Left ventricle myocardium inferior (tissue), 1 donor: ENCODE data around the gene FUNDC2. TPM values are rescaled to one million over a fixed set of nuclear protein-coding genes. Genes with fewer than 3 reads are reported as not detected.
A peak's percentile ranks its signal among the peaks of the same experiment; 100 is the strongest.

Experiments
- DNase-seq: peaks from one replicate; pipeline ENCODE4 v3.0.0-alpha.2; 2020
- H3K27ac ChIP-seq: fragments of 200-600 bp; replicated peaks from 2 replicates; pipeline ENCODE4 v1.8.0; 2021
- H3K27me3 ChIP-seq: fragments of 200-600 bp; 2 replicates; pipeline ENCODE4 v1.8.0; 2021; ENCODE audit warnings: low read depth
- H3K36me3 ChIP-seq: fragments of 200-600 bp; 2 replicates; pipeline ENCODE4 v1.8.0; 2021
- H3K4me1 ChIP-seq: fragments of 200-600 bp; 2 replicates; pipeline ENCODE4 v1.8.0; 2021
- H3K4me3 ChIP-seq: fragments of 200-600 bp; 2 replicates; pipeline ENCODE4 v1.8.0; 2021; ENCODE audit warnings: mild to moderate bottlenecking, moderate library complexity
- H3K9me3 ChIP-seq: fragments of 200-600 bp; replicated peaks from 2 replicates; pipeline ENCODE4 v1.8.0; 2021
- CTCF ChIP-seq: fragments of 200-600 bp; IDR thresholded peaks from 2 replicates; pipeline ENCODE4 v1.8.0; 2021; ENCODE audit warnings: antibody characterized with exemption, mild to moderate bottlenecking, borderline replicate concordance
- intact Hi-C: fragments of 100-400 bp; cut with micrococcal nuclease; formaldehyde crosslinking; loops from one replicate; pipeline ENCODE4 v1.11.0; 2022
- total RNA-seq: library from RNA; stranded (reverse); fragmentation: NEBNext Ultra II Directional; extraction: Animal tissue kit (Norgen Biotek cat#: 25700); gene quantifications from one replicate; pipeline ENCODE4 v1.2.1, GENCODE V29; 2021
- donor health status: DM: no; HTN: yes; CAD: no; lungs with severe emphysema.

The FUNDC2 gene
- total RNA-seq, 1 donor from 2014 or later, result 364 TPM

- Histone ChIP-seq H3K27me3 (no peaks in the 10 kb centered on the region), H3K4me1 (peaks cover 30% of the 10 kb centered on the region), H3K9me3 (no peaks in the 10 kb centered on the region), H3K36me3 (peaks cover 1% of the 10 kb centered on the region), H3K27ac (no peak overlapping the region), H3K4me3 (no peak overlapping the region)
- TF ChIP-seq CTCF, result no peak
- DNase-seq, result no peak
- intact Hi-C loops, result no loop called here
These were observed 38.5 kb downstream of the FUNDC2 start for GRCh38 chrX:155065035-155065734.

- no peaks in the 10 kb centered on the region for H3K36me3 ChIP-seq
- H3K4me1 ChIP-seq, result peaks cover 28% of the 10 kb centered on the region
- peak overlapping the region; percentile 23 for H3K27ac ChIP-seq
- no peaks in the 10 kb centered on the region for H3K27me3 ChIP-seq
- DNase-seq, result no peak
- H3K4me3 ChIP-seq, result no peak overlapping the region
- intact Hi-C loops, result no loop called here
- H3K9me3 ChIP-seq, result no peaks in the 10 kb centered on the region
- no peak for TF ChIP-seq CTCF
These were observed 41.5 kb downstream of the FUNDC2 start for GRCh38 chrX:155068165-155068564.

GRCh38 chrX:155069414-155069813, 42.8 kb downstream of the FUNDC2 start:
- intact Hi-C loops, result no loop called here
- H3K4me3 ChIP-seq, result peak overlapping the region; percentile 77
- H3K27me3 ChIP-seq, result no peaks in the 10 kb centered on the region
- H3K9me3 ChIP-seq, result no peaks in the 10 kb centered on the region
- TF ChIP-seq CTCF, result no peak
- peak overlapping the region; percentile 90 for H3K27ac ChIP-seq
- peaks cover 28% of the 10 kb centered on the region for H3K4me1 ChIP-seq
- no peak for DNase-seq
- no peaks in the 10 kb centered on the region for H3K36me3 ChIP-seq

DNA sequence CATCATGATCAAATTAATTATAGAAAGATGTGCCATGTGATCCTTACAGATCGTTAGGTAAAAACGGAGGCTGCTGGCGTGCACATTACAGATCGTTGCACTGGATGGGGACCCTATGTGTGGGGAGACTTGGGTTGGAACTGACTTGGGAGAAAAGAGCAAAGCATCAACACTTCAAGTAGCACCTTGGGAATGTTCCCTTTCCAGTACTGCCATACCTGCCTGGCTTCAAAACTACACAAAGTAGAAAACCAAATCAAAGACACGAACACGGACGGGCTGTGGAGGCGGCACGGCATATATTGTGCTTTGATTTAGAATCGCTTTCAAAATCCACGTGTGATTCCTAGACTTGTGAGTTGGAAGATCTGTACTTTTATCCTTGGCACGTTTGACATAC, 43.4 kb downstream of the FUNDC2 start:
- peak overlapping the region; percentile 90 for H3K27ac ChIP-seq
- no peaks in the 10 kb centered on the region for H3K9me3 ChIP-seq
- intact Hi-C loops, result no loop called here
- no peaks in the 10 kb centered on the region for H3K36me3 ChIP-seq
- peak overlapping the region; percentile 77 for H3K4me3 ChIP-seq
- H3K27me3 ChIP-seq, result no peaks in the 10 kb centered on the region
- DNase-seq, result no peak
- H3K4me1 ChIP-seq, result peaks cover 28% of the 10 kb centered on the region
- TF ChIP-seq CTCF, result no peak

DNA sequence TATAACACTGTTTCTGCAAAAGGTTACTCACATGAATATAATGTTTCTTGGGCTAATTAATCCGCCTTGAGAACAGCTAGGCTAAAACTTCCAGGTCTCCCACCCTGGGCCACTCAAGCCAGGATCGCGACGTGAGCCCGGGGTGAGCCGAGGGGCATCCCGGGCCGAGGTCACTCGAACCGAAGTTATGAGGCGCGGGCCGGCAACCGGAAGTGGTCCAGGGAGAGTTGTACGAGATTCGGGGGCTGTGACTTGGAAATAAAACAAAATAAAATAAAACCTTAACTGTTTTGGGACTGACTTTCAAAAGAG, 44.0 kb downstream of the FUNDC2 start:
- Histone ChIP-seq H3K9me3 (no peaks in the 10 kb centered on the region), H3K27ac (peak overlapping the region; percentile 90), H3K36me3 (no peaks in the 10 kb centered on the region), H3K4me1 (peaks cover 28% of the 10 kb centered on the region), H3K27me3 (no peaks in the 10 kb centered on the region), H3K4me3 (peak overlapping the region; percentile 77)
- no peak for DNase-seq
- intact Hi-C loops, result no loop called here
- TF ChIP-seq CTCF, result no peak
